Left hindlimb (tissue), 1 donor: ENCODE measurements around the gene PBOV1.
"Not testable (repeated sequence)": the region's sequence is repeated elsewhere in the genome, so short reads cannot be mapped to it uniquely, and the experiment has no call there.

Experiments
- DNase-seq: peaks from one replicate; pipeline ENCODE4 v3.0.0-alpha.2; 2018

PBOV1 gene

DNA sequence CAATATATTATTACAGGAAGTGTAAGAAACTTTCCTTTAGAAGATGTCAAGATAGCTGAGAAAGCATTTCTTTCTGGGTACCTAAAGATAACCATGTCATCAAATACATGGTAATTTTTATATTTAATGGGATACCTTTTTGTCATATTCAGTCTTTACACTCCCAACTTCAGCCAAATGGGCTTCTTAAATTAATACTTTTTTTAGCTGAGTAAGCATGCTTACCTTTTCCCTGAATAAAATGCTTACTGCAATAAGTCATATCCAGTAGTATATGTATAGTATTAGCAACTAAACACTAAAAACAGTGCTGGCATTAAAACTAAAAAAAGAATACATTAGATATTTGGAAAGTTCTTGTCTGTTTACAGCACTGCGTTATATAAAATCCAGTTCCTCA is 17.4 kb upstream of the PBOV1 start:
- DNase-seq: no peak

DNA sequence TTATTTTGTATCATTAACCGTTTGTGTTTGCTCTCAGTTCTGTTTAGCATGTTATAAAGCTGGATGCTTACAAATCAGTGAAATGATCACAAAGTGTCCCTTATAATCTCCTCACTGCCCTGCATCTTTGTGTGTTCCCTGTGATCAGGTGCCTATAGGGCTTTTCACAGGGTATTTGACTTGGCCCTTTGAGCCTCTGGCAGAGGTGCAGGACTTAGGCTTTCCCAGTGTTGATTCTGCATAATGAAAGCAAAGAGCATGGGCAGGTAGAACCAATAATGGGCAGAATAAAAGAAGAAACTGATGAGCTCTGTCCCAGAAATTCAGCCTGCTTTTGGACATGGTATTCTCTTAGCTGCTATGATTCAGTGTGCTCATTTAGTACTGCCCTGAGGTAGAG is 16.9 kb upstream of the PBOV1 start:
- DNase-seq: no peak

DNA sequence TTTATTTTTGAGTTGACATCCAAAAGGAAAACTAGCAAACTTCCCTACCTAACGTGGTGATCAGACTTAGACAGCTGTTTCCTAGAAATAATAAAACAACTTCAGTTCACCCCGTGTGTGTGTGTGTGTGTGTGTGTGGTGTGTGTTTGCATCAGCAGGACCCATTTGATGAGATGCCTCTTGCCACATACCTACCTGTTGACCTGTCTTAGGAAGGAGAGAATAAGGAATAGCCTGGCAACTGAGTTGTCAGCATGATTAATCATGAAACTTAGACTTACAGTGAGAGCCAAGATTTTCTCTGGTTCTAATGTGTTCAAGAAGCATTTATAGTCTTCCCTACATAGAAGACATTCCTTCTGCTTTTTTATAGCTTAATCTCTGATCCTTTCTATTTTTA is 16.1 kb upstream of the PBOV1 start:
- no peak for DNase-seq

DNA sequence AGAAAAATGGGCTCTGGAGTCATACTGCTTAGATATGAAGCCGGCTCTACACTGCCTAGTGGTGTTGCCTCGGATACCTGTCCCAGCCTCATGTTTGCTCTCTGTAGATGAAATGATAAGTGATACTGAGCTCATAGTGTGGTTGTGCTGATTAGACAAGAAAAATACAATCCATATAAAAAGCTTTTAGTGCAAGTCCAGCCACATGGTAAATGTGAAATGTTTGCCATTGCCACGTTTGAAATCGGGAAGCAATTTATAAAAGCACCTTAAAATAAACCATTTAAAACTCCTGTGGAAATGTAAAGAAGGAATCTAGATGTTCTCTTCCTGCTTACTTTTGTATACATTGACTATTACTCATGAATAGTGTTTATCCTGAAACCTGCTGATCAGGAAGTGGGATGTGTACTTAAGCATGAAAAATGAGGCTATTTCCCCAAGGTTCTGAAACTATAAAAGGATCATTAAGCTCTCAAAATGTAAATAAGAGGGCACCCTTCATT is 13.1 kb upstream of the PBOV1 start:
- no peak for DNase-seq

DNA sequence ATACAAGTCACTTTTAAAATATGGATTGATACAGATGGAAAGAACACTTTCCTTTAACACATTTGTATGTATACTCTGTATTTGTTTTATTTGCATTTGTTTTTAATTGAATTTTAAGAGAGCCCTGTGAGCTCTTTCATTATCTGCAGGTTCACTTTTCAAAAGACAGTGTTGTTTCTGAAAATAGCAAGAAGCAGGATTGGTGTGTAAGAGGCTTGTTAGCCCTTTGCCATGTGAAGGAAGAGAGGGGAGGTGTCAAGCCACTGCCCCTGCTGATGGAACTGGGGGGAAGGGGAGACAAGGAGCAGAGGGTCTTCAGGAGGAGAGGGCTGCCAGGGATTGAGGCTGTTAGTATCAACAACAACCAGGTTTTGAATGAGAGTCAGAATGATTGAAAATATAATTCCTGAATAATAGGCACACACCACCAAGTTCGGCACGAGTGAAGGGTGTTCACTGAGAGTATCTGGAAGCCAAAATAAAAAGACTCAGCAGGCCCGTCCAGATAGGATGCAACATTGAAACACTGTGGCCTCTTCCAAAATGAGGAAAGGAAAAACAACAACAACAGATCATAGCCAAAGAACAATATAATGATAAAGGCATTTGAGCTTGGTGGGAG is 12.6 kb upstream of the PBOV1 start:
- DNase-seq: no peak

DNA sequence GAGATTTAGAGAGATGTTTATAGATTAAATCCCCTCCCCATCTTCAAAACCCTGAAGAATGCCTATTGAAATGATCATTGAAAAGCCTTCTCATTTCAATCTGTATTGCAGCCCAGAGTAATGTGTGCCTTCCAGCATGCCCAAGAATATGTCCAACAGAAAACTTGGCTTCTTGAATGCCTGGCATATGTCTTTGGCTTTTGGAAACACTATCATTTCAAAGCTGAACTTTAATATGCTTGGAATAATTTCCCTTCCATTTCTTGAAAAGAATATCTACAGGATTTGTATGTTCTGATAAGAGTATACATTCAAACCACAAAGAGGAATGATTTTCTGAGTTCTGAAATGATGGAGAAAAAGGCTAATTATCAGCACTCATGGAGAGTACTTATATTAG is 11.9 kb upstream of the PBOV1 start:
- DNase-seq: no peak

DNA sequence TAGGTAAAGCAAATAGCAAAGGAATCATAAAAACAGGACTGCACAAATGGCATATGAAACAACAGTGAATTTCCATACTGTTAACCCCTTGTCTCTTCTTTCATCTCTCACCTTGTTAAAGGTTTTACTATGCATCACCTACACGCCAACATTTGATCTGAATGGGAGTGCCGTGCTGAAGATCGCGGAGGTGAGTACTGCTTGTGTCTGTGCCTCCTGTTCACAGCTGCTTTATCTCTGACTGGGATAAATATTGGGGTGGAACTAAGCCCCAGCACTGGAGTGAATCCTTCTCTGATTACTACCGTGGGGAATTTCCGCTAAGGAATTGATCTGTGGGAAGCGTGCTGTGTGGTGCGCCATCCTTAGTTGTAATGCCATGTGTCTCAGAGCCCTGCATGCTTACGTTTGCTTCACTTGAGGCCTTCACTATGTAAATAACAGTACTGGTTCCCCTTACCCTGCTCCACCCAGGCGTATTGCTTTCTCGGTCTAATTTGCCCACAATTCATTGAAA is 11.4 kb upstream of the PBOV1 start:
- no peak for DNase-seq

DNA sequence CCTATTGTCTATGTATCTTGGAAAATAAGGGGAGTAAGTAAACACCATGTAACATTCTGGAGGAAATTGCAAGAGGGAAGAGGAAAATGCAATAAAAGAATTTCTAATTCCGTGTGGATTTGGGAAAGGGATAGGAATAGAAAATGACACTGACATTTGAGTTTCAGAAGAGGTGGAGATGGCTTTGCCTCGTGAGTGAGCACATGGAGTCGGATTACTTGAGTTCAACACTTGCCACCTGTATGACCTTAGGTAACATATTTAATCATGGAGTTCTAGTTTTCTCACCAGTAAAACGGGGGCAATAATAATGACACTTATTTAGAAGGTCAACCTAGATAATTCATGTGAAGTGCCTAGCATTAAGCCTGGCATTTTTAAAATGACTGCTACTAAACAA is 10.8 kb upstream of the PBOV1 start:
- DNase-seq: no peak

DNA sequence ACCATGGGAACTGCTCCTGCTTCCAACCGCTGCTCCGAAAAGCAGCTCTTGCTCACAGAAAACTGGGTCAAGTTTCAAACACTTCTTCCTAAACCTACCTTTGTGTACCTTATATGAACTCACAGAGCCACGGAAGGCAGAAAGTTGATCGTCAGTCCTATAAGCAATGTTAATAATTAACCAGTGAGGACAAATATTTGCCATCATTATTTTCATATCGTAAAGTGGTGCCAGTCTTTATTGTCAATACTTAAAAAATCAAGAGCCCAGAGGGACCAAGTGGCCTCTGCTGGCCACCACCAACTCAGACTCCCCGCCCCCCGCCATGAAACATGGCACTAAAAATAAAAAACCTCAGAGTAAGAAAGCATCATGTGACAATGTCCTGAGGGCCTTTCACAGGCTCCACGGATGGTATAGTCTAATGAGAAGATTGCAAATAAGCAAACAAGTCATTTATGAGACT is 9.1 kb upstream of the PBOV1 start:
- DNase-seq: no peak

DNA sequence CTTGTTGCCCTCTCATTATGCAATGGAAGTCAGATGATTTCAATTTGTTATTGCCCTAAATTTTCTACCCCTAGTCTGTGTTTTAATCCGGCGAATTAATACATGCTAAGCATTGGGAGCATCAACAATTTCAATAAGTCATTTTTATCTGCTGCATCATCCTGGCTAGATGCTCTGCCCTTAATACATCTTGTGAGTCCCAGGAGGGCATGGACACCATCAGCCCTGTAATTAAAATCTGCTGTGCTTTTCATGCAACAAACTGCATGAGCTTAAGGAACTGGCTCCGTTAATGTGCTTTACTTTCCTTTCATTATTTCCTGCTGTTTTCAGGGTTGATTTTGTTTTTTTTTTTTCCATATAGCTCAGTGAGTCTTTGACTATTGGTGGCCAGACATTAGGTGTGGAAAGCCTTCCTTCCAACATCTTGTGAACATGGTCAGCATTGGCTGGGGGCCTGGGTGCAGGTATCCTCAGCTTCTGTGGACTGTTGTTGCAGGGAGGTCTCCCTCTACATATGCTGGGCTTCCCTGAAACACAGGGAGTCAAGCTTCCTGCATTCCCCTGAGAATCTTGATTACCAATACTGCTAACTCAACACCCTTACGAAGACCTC is 8.5 kb upstream of the PBOV1 start:
- no peak for DNase-seq

DNA sequence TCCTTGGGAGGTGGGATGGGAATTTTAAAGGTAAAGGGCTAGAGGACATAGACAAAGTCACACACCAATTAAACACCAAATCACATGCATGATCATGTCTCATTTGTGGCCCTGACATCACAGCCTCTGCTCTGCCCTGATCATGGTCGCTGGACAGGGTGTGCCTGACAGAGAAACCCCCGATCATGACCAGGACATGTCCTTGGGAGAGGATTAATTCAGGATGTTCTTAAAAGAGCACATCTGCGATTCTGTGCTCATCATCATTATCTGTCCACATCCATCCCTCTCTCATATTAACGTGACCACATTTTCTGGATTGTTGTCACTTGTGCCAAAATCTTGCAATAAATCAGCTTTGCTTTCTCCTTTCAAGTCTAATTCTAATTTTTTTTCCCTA is 7.7 kb upstream of the PBOV1 start:
- DNase-seq: no peak

DNA sequence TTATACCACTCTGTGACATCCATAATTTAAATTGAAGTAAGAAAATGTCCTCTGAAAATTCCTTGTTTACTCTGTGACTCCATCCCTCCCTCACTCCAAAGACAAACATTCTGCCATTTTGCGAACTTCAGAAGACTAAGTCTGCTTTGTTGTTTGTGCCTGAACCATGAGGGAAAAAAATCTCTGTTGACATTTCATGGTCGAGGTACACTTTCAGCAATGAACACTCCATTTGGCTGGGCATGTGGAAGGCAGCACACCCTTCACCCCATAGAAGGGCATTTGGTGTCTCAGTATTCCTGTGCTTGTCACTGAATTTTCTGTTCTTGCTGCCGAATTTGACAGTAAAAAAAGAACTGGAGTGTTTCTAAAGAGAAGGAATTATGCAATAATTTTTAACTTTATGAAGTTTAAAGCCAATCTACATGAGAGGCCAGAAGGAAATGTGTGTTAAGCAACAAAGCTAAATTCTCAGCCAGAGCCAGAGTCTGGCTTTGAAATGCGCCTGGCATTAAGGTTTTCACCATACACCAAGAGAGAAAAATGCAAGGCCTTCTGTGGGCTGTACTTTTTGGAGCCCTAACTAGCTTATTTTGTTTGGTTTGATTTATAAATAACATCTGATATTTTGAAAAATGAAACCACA is 4.7 kb upstream of the PBOV1 start:
- no peak for DNase-seq

DNA sequence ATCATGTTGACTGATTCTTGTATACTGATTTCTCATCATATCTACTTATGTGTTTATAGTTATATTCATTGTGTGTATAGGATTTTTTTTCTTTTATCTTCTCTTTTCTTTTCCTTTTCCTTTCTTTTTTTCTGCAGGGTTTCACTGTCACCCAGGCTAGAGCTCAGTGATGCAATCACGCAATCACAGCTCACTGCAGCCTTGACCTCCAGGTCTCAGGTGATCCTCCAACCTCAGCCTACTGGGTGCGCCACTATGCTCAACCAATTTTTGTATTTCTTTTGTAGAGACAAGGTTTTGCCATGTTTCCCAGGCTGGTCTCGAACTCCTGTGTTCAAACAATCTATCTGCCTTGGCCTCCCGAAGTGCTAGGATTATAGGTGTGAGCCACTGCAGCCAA is 1.6 kb upstream of the PBOV1 start:
- DNase-seq: no peak

DNA sequence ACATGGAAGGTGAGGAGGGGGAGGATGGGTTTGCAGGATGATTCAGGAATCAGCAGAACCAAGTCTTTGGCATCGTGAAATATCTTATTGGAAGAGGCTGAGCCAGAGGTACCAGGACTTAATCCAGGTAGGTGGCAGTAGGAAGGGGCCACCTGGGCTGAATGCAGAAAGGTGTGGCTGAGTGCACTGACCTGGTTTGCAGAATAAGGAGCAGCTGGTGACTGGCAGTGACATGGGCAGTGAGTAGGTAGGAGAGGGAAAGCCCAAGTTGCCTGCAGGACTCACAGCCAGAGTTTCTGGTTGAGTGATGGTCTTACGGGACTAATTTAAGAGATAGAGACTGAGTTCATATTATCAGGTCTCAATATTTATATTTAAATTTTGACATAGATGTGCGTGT is 1.1 kb upstream of the PBOV1 start:
- no peak for DNase-seq

DNA sequence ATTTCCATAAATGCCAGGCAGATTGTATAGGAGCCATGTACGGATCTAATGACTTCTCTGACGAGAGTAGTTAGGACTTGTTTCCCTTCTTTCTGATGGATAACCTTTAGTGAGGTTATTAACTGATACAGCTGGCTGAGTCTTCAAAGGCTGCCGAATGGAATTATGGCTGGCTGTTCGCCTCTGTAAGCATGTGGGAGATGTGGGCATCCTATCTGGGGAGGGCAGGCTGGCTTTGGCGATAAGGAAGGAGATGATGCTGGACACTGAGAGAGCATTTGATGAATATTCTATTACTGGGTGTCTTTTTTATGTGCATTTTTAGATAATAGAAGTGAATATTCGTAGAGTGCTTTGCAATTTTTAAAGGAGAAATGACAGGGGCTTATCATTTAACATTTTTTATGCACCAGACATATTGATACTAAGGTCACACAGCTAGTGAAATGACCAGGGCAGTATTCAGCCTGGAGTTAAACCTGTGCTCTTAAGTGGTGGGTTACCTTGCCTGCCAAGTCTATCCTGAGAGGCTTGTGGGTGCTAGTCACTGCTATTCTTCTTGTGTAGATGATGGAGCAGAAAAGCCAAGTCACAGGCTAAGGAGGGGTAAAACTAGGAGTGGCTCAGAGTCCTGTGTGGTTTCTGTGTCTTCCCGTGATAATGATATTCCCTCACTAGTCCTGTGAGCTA is 3.1 kb downstream of the PBOV1 start:
- no peak for DNase-seq

DNA sequence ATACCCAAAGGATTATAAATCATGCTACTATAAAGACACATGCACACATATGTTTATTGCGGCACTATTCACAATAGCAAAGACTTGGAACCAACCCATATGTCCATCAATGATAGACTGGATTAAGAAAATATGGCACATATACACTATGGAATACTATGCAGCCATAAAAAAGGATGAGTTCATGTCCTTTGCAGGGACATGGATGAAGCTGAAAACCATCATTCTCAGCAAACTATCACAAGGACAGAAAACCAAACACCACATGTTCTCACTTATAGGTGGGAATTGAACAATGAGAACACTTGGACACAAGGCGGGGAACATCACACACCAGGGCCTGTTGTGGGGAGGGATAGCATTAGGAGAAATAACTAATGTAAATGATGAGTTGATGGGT is 5.8 kb downstream of the PBOV1 start:
- DNase-seq: not testable (repeated sequence)

DNA sequence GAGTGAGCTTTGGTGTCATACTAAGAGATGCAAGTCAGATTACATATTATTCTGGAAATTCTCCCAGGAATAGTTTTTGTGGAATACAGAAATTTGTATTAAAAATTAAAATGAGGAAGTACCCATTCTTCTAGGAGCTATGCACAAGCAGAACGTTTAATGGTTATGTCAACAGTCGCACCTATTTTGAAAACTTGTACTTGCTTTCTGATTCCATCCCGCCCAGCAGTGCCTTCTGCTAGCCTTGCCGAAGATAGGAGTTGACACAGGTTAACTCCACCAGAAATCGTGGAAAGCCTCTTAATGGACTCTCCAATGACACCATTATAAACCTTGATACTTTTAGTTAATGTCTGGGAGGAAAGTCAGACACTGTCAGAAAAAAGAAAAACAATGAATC is 6.7 kb downstream of the PBOV1 start:
- no peak for DNase-seq

DNA sequence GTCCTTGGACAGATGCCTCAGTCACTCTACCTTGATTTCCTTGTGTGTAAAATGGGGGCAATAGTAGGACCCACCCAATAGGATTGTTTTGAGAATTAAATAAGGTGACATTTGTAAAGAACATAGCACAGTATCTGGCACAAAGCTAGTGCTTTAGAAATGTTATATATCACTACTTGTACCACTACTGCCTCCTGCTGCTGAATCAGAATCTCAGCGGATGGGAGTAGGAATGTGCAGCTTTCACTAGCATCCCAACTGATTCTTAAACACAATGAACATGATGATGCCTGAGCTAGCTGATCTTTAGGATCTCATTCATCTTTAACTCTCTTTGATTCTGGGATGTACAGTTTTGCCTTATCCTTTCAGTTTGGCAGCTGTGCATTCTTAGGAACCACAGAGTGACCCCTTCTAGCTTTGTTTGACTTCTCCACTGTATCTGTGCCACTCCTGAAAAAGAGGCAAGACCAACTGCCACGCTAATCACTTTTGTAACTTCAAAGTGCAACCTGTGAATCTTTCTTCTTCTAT is 7.2 kb downstream of the PBOV1 start:
- DNase-seq: no peak

DNA sequence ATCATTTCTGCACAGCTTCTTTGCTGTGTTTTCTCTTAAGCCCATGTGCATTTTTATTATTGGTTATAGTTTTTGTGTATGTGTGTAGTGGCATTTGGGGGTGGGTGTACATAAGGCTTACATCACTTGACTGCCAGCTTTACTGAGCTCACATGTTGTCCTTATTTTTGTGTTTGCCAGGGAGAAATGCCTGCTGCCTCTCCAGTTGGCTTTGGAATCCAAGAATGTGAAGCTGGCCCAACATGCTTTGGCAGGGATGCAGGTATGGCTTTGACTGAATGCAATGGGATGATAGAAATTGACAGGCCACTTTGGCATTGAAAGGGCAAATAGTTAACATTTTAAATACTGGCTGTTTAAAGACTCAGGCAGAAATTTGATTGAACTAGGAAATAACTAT is 11.4 kb downstream of the PBOV1 start:
- no peak for DNase-seq

DNA sequence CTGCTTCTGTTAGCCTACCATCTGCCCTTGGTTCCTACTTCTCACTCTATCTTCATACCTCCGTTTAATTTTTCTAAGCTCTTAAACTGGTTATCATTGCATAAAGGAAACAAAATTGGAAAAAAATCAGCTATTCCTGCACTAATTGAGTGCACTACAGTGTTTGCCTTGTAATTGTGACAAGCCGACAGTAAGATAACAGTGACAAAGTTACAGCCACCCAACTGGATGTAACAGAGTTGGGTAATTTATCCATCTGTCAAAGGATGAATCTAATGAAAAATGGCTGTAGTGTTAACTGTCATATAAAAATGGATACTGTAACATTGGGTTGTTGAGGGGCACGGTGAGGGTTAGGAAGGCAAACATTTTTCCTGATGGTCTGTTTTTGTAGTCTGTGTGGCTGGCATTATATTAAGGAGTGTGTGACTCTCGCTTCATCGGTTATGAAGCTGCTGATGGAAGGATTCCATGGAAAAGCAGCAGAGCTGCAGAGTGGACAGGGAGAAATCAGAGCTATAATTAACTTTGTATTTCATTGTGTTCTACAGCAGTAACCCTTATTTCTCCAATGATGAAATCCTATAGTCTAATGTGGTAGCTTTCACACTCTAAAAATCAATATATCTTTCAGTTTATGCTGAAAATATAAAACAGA is 12.7 kb downstream of the PBOV1 start:
- no peak for DNase-seq

DNA sequence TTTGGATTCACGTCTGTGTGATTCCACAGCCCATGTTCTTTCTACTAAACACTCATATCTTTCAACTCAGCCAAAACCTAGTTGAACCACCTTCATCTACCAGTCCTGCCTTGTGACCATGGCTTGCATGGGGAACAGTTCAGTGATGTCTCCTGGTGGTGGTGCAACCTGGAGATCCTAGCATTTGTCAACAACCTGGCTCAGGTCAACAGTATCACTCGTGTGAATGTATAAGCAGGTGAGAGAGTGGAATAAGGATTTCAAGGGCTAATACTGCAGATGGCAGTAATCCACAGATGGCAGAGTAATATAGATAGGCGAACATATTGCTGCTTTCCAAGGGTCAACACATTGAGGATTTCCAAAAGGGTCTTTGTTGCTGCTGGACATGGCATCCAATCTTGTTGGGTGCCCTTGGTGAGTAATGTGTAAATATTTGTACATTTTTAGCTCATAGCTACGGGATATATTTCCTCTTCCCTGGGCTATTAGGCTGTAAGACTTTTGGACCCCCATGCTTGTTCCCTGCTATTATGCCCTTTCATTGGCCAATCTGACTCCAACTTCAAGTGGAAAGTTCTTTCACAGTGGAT is 13.4 kb downstream of the PBOV1 start:
- no peak for DNase-seq

DNA sequence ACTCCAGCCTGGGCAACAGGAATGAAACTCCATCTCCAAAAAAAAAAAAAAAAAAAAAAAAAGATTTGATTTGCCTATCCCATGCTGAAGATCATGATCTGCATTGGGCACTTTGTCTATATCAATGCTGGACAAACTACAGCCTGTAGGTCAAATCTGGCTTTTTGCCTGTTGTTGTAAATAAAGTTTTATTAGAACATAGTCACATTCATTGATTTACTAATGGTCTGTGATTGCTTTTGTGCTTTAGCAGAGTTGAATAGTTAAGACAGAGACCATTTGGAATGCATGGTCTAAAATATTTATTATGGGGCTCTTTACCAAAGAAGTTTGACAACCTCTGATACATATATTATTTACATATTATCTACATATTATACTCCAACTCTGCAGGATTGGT is 14.0 kb downstream of the PBOV1 start:
- DNase-seq: no peak
